ENCODE results near the gene ZNF692. TPM values are rescaled to one million over a fixed set of nuclear protein-coding genes. Genes with fewer than 3 reads are reported as not detected.

The ZNF692 gene, protein sequence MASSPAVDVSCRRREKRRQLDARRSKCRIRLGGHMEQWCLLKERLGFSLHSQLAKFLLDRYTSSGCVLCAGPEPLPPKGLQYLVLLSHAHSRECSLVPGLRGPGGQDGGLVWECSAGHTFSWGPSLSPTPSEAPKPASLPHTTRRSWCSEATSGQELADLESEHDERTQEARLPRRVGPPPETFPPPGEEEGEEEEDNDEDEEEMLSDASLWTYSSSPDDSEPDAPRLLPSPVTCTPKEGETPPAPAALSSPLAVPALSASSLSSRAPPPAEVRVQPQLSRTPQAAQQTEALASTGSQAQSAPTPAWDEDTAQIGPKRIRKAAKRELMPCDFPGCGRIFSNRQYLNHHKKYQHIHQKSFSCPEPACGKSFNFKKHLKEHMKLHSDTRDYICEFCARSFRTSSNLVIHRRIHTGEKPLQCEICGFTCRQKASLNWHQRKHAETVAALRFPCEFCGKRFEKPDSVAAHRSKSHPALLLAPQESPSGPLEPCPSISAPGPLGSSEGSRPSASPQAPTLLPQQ
- 29.3 and 41.3 TPM in 2 replicates for total RNA-seq

DNA sequence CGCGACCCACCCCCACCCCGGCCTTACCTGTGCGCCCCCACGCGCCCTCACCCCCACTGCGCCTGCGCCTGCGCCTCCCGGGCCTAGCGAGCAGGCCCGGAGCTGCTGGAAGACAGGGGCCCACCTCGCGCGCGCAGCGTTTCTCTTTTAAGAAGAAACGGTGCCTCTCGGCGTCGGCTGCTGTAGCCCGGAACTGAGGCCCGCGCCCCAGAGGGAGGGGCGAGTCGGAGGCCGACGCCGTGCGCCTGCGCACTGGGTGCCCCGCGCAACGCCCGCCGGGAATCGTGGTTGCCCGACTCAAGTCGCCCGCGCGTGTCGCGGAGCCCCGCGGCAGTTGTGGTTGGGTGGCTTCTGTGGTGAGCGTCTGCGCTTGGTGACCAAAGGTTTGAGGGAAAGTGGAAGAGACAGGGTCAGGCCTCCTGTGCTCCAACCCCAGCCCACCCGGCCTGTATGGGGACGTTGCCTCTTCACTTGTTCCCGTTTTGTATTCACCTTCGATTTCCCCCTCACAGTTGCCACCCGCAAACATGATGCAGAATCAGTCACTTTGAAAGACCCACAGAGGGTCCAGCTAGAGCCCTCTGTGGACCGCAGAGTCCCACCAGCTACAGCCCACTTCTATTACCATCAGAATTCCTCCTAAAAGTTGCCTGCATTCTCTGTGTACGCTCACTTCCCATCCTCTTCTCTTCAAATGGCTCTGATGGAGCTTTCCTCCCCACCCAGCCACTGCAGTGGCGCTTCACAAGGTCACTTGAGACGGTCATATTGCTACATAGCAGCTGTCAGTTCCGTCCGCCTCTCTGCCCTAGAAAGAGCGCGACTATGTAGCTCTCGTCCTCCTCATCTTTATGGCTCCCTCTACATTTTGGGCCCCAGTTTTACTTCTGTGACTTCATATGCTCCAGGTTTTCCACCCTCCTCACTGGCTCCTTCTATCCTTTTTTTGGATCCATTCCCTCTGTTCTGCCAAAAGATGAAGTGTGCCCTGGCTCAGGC lies at the start of gene ZNF692:
Gene ZNF692 (minus strand): TSS at position 195 of the 999 bp plus-strand sequence. CDS start 776 bp downstream, outside the sequence.

DNA sequence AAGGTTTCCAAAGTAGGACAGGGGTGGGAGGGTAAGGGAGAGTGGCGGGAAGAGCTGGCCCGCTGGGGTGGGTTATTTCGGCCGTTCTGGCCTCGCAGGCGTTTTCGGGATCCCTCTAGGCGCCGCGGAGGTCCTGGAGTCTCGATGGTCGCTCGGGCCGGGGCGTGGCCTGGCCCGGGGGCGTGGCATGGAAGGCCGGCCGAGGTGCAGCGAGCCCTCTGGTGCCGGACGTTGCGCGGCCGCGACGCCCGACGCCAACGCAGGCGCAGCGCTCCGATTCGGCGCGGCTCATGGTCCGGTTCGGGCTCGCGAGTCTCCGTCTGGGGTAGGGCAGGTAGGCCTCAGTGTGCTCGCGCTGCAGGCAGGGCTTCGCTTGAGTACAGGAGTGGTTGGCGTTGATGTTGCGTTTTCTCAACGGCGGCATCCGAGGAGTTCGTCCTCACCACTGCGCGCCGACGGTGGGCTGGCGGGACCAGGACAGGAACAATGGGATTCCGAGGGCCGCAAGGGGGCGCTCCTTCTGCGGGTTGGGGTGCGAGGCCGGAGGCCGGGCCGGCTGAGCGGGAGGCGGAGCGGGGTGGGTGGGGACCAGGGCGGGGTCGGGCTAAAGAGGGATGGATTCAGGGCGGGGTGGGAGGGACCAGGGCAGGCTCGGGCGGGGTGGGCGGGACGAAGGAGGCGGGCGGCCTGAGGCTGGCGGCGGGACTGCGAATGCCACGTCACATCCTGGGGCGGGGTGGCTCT lies 47.3 kb upstream of the ZNF692 start, which contains the start of gene PGBD2:
Gene PGBD2 (plus strand): TSS at position 227 of the 744 bp plus-strand sequence. CDS start 7,628 bp downstream, outside the sequence.

DNA sequence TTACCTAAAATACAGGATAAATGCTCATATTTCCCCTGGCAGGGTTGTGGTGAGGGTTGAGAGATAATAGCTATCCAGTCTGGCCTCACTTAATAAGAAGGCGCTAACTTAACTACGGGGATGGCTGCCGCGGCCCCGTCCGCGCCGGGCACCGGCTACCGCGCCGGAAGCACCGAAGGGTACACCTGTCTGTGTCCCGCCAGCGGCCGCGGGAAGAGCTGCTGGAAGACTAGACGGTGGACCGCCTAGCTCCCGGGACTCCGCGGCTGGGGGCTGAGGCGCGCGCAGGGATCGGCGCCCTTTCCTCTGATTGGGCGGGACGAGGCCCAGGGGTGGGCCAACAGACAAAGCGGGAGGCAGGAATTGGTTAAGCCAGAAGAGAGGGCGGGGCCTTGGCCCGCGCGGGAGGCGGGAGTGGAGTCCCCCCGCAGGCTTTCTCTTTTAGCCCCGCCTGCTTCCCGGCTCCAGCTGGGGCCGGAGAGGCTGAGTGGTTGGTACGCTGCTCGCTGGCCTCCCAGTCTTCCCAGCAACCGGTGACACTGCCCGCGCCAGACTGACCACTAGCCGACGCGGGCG lies 21.0 kb downstream of the ZNF692 start, which contains the start of gene ZNF672:
Gene ZNF672 (plus strand): TSS at position 444 of the 576 bp plus-strand sequence. CDS start 9,051 bp downstream, outside the sequence.

DNA sequence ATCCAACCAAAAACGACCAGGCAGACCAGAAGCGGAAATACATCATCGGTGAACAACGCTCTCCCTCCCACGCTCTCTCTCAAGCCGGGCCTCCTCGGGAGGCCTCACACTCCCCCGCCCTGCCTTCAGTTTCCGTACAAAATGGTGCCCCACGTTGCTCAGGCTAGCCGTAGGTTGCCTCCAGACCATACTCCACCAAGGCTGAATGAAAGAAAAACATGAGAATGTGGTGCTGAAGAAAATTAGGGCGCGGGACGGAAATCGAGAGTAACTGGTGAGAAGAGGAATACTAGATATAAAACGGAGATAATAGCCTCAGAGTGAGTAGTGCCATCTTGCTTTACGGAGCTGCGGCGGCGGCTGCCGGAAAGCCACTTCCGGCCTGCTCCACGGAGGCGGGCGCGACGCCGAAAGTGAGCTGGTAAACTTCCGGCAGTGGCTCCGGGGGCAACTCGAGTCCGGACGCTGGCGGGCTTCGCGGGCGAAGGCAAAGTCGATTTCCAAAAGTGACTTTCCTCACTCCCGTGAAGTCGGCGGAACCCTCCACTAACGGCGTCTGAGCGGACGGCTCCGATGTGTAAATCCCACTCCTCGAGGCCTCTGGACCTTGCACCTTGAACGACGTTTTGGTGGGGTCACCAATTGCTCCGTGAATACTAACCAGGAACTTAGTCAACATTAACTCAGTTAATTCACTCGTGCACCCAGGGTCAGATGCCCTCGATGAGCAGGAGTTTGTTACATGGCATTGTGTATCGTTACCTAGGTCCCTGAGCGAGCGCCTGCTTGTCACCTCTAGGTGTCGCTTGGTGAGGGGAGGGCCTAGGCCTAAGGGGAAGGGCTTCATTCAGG lies 32.8 kb downstream of the ZNF692 start, which contains the start of gene SH3BP5L:
Gene SH3BP5L (minus strand): TSS at position 7 of the 852 bp plus-strand sequence. CDS start 980 bp downstream, outside the sequence.

Other genes with a start within 250 kb of the ZNF692 start
- gene OR2T11, start 224.0 kb downstream of the ZNF692 start, total RNA-seq: not detected in 2 replicates
- gene OR2T35, start 213.8 kb downstream of the ZNF692 start, total RNA-seq: not detected in 2 replicates
- not detected in 2 replicates for gene OR2T27, start 203.6 kb downstream of the ZNF692 start, total RNA-seq
- gene OR14I1, start 156.3 kb downstream of the ZNF692 start, total RNA-seq: not detected in 2 replicates
- not detected in 2 replicates for gene LYPD8, start 103.3 kb downstream of the ZNF692 start, total RNA-seq
- 20.9 and 22.9 TPM in 2 replicates for gene SH3BP5L, start 33.2 kb downstream of the ZNF692 start, total RNA-seq
- gene ZNF672, start 20.9 kb downstream of the ZNF692 start, total RNA-seq: 26.1 and 27.6 TPM in 2 replicates
- gene PGBD2, start 47.1 kb upstream of the ZNF692 start, total RNA-seq: 1.8 and 4.7 TPM in 2 replicates